NB4 (cell line): ENCODE data around the gene CAPN11.

Experiments used
- CTCF ChIP-seq: IDR thresholded peaks from one replicate; pipeline ENCODE4 v1.5.1; 2012; ENCODE audit warnings: low read depth, low read length
- MYC ChIP-seq: IDR thresholded peaks from 2 replicates; pipeline ENCODE4 v1.6.1; 2011; ENCODE audit warnings: low read depth, low read length
- POLR2A ChIP-seq: IDR thresholded peaks from 2 replicates; pipeline ENCODE4 v1.6.1; 2011; ENCODE audit warnings: mild to moderate bottlenecking; ENCODE audit not compliant: insufficient read length; ENCODE audit errors: extremely low read depth

GRCh38 chr6:44176130-44176761, 17.6 kb downstream of the CAPN11 start:
- no peak for TF ChIP-seq CTCF
- TF ChIP-seq POLR2A: no peak
- no peak for TF ChIP-seq MYC
